ENCODE results near the gene FHL1. TPM values are rescaled to one million over a fixed set of nuclear protein-coding genes. Genes with fewer than 3 reads are reported as not detected.
"Not testable (repeated sequence)": the region's sequence is repeated elsewhere in the genome, so short reads cannot be mapped to it uniquely, and the experiment has no call there.

Gene FHL1
- total RNA-seq, result 67.6 and 70.1 TPM in 2 replicates
- long read RNA-seq, transcript FHL1-207 (8 exons, 2,706 nt), result minor isoform, 8 of 92 reads
- long read RNA-seq, transcript FHL1-205 (7 exons, 2,441 nt), result major isoform, 63 of 92 reads
- long read RNA-seq, partial matches to known transcripts, result 12 of 92 reads
- long read RNA-seq, other reads (novel, unspliced or antisense), result 2 of 92 reads

DNA sequence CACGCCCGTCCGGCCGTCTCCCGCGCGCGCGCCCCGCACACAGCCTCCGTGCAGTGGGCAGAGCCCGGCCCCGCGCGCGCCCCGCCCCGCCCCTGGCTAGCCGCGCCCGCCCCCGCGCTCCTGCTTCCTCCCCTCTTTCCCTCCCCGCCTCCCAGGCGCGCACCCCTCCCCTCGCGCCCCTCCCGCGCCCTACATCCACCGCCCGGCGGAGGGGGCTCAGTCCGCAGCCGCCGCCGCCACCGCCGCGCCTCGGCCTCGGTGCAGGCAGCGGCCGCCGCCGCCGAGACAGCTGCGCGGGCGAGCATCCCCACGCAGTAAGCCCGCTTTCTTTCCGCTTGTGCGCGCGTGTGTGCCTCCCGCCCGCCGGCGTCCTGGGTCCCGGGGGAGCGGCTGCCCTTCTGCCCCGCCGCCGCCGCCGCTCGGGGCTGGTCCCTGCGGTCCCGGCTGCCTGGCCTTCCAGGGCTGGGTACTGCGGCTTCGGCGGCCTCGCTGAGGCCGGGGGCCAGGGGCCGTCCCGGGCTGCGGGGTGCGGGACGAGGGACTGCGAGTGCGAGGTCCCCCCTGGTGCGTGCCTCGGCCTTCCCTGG, at the start of gene FHL1:
Gene FHL1 (plus strand): TSS at position 219 of the 587 bp plus-strand sequence.
- H3K27ac Mint-ChIP-seq (ENCODE audit: unreplicated experiment), result peak within 1 kb of the TSS; percentile 83
- H3K27me3 Mint-ChIP-seq (ENCODE audit: low read depth), result peaks cover 13% of the 10 kb centered on the region
- peaks cover 10% of the 10 kb centered on the region for H3K4me1 Mint-ChIP-seq
- H3K36me3 Mint-ChIP-seq (ENCODE audit: low read depth), result peaks cover 10% of the 10 kb centered on the region
- H3K4me3 Mint-ChIP-seq, result peak within 1 kb of the TSS; percentile 89
- peaks cover 9% of the 10 kb centered on the region for H3K9me3 Mint-ChIP-seq
- DNase-seq (ENCODE audit: low read depth, low spot score), result peak; percentile 31
- TF ChIP-seq, protein P1, sequence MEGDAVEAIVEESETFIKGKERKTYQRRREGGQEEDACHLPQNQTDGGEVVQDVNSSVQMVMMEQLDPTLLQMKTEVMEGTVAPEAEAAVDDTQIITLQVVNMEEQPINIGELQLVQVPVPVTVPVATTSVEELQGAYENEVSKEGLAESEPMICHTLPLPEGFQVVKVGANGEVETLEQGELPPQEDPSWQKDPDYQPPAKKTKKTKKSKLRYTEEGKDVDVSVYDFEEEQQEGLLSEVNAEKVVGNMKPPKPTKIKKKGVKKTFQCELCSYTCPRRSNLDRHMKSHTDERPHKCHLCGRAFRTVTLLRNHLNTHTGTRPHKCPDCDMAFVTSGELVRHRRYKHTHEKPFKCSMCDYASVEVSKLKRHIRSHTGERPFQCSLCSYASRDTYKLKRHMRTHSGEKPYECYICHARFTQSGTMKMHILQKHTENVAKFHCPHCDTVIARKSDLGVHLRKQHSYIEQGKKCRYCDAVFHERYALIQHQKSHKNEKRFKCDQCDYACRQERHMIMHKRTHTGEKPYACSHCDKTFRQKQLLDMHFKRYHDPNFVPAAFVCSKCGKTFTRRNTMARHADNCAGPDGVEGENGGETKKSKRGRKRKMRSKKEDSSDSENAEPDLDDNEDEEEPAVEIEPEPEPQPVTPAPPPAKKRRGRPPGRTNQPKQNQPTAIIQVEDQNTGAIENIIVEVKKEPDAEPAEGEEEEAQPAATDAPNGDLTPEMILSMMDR (conservative IDR thresholded peaks at IDR 0.05), result no peak

DNA sequence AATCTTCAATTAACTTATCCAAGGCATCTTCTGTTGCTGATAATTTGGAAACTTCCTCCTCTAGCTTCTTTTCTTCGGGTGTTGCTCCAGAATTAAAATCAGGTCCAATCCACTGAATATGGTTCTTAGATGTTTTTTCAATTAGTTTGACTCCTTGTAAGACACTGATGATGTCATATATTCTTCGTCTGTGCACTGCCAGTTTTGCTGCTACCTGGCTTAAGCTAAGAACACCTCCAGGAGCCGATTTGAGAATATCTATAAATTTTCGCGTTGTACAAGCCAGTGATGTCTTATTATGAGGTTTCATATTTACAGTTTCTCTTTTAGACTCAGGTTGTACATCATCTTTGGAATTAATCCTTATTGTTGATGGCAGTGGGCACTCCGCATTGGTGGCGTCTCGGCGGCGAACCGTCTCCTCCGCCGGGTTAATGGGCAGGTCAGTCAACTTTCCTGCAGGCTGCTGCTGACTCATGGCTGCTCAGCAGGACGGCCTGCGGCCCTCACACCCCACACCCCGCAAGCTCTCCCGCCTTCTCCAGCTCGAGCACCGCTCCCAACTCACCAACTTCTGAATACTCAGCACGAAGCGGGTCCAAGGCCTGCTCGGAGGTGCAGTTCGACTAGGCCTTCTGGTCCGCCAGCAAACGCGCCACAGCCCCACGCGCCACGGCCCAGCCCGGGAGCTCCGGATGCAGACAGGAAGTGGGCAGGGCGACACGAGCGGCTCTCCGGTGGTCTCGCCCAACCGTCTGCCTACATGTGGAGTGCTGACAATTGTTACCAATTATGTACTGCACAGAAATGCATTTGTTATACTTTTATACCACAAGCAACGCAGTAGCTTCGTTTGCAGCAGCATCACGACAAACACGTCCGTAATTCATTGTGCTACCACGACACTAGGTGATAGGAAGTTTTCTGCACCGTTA, 49.2 kb upstream of the FHL1 start:
- Mint-ChIP-seq H3K4me3 (no peak overlapping the region), H3K27ac (ENCODE audit: unreplicated experiment) (no peak overlapping the region), H3K27me3 (ENCODE audit: low read depth) (no peaks in the 10 kb centered on the region), H3K36me3 (ENCODE audit: low read depth) (peaks cover 2% of the 10 kb centered on the region), H3K9me3 (no peaks in the 10 kb centered on the region), H3K4me1 (no peaks in the 10 kb centered on the region)
- no peak for DNase-seq (ENCODE audit: low read depth, low spot score)
- TF ChIP-seq, protein P1 (conservative IDR thresholded peaks at IDR 0.05), result no peak

DNA sequence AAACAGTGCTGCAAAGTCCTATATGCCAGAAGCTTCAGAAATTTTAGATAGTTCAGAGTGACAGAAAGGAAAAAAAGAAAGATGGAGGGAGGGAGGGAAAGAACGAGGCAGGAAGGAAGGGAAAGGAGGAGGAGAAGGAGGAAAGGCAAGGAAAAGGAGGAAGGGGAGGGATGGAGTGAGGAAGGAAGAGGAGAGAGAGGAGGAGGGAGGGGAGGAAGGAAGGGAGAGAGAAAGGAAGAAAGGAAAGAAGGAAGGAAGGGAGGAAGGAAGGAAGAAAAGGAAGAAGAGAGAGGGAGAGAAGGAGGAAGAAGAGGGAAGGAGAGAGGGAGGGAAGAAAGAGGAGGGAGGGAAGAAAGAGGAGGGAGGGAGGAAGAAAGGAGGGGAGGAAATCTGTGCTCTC, 42.4 kb upstream of the FHL1 start:
- no peaks in the 10 kb centered on the region for H3K27me3 Mint-ChIP-seq (ENCODE audit: low read depth)
- no peak overlapping the region for H3K27ac Mint-ChIP-seq (ENCODE audit: unreplicated experiment)
- TF ChIP-seq, protein P1 (conservative IDR thresholded peaks at IDR 0.05), result no peak
- no peak overlapping the region for H3K4me3 Mint-ChIP-seq
- no peaks in the 10 kb centered on the region for H3K9me3 Mint-ChIP-seq
- no peak for DNase-seq (ENCODE audit: low read depth, low spot score)
- no peaks in the 10 kb centered on the region for H3K4me1 Mint-ChIP-seq
- H3K36me3 Mint-ChIP-seq (ENCODE audit: low read depth), result peaks cover 2% of the 10 kb centered on the region

DNA sequence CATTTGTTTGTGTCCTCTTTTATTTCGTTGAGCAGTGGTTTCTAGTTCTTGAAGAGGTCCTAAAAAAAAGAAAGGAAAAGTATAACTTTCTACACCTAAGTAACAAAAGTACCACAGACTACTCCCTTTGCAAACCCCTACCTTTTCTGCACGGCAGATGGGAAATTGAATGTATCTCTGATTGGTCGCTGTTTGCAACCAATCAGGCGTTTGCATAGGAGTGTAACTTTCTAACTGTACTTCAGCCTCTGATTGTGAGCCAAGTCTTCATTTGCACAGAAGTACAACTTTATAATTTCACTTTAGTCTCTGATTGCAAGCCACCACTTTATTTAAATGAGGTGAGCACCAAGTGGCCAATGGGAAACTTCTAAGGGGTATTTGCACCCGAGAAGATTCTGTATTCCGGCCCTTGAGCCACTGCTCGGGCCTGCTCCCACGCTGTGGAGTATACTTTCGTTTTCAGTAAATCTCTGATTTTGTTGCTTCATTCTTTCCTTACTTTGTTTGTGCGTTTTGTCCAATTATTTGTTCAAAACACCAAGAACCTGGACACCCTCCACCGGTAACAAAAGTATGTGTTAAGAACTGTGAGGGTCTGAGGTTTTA, 40.3 kb upstream of the FHL1 start:
- TF ChIP-seq, protein P1 (conservative IDR thresholded peaks at IDR 0.05), result no peak
- H3K4me3 Mint-ChIP-seq, result no peak overlapping the region
- H3K4me1 Mint-ChIP-seq, result no peaks in the 10 kb centered on the region
- no peak overlapping the region for H3K27ac Mint-ChIP-seq (ENCODE audit: unreplicated experiment)
- no peak for DNase-seq (ENCODE audit: low read depth, low spot score)
- no peaks in the 10 kb centered on the region for H3K27me3 Mint-ChIP-seq (ENCODE audit: low read depth)
- no peaks in the 10 kb centered on the region for H3K36me3 Mint-ChIP-seq (ENCODE audit: low read depth)
- H3K9me3 Mint-ChIP-seq, result peaks cover 2% of the 10 kb centered on the region

DNA sequence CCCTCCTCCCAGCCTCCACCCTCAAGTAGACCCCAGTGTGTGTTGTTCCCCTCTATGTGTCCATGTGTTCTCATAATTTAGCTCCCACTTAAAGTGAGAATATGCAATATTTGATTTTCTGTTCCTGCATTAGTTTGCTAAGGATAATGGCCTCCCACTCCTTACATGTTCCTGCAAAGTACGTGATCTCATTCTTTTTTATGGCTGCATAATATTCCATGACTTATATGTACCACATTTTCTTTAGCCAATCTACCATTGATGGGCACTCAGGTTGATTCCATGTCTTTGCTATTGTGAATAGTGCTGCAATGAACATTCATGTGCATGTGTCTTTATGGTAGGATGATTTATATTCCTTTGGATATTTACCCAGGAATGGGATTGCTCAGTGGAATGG, 38.4 kb upstream of the FHL1 start:
- not testable (repeated sequence) for DNase-seq (ENCODE audit: low read depth, low spot score); H3K4me1 Mint-ChIP-seq; H3K9me3 Mint-ChIP-seq

More for the DNA sequence above, 38.4 kb upstream of the FHL1 start:
- not testable (repeated sequence) for H3K4me3 Mint-ChIP-seq; H3K27ac Mint-ChIP-seq (ENCODE audit: unreplicated experiment); H3K27me3 Mint-ChIP-seq (ENCODE audit: low read depth); H3K36me3 Mint-ChIP-seq (ENCODE audit: low read depth)

Data from neural crest cell (in vitro differentiated cells).